HG03025 (cell line): ENCODE results near the gene KIF1B.
"Not testable (repeated sequence)": the region's sequence is repeated elsewhere in the genome, so short reads cannot be mapped to it uniquely, and the experiment has no call there.

Experiments
- ATAC-seq: cut with Tn5 transposase; IDR thresholded peaks from one replicate; pipeline ENCODE4 v1.9.1; 2021; ENCODE audit warnings: mild to moderate bottlenecking, moderate library complexity; ENCODE audit not compliant: unreplicated experiment, low FRiP score

KIF1B gene

DNA sequence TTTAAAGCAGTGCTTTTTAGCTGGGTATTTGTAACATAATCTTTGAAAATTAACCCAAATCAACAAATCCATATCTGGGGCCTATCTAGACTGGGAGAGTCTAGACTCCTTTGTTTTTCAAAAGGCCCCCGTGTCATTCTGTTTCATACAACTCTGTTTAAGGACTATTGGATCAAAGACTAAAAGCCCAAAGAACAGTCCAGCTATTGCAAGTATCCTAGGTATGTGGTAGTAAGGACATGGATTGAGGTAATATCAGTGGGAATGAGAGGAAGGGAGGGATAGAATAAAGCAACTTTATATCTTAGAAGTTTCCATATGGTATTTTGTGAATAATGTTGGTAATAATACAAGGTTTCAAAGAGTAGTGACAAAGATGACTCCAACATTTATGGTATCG, 18.2 kb downstream of the KIF1B start:
- no peak for ATAC-seq

DNA sequence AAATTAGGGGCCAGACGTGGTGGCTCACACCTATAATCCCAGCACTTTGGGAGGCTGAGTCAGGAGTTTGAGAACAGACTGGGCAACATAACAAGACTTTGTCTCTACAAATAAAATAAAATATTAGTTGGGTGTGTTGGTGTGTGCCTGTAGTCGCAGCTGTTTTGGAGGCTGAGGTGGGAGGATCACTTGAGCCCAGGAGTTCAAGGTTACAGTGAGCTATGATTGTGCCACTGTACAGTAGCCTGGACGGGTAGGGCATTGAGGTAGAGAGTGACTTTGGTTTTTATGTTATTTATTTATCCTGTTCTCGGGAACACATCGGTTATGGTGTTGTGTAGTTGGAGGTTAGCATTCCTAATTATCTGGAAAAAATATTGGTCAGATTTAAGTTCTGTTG, 19.5 kb downstream of the KIF1B start:
- no peak for ATAC-seq

DNA sequence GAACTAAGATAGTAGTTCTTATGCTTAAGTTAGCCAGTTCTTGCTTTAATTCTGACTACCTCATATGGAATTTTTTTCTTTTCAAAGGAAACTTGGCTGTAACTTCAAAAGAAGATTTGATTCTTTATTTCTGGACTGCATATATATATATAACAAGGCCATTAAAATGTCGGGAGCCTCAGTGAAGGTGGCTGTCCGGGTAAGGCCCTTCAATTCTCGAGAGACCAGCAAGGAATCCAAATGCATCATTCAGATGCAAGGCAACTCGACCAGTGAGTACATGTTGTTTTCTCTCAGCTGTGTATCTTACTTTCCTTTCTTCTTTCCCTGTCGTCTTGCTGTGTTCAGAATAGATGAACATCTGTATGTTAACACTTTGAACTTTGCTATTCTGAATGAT, 21.8 kb downstream of the KIF1B start:
- no peak for ATAC-seq

DNA sequence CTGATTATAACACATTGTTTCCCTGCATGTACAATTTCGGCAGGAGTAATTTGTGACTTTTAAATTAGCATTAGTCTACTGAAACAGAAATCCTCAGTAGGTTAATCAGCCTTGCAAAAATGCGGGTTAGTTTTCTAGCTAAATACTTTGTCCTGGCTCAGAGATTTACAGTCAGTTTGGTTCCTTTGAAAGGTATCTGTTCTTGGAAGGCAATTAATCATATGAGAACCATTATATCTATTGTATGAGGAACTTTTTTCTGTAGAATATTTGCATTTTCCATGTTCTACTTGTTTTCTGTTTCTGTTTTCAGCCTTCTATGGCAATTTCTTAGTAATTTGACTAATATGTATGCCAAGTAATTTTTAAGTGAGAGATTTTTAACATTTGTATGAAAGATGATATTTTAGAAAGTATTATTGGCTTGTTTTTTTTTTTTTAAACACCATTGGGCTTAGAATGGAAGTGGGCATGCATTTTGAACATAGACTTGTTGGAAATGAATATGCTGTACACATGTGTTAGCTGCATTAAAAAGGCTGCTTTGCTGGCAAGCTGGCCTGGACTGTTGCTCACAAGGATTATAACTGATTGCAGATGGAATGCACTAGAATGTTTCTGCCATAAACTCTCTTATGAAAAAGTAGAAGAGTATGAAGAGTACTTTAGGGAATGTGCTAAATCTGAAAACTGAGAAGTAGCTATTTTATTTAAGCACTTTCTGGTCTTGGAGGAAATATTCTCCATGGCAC, 26.2 kb downstream of the KIF1B start:
- ATAC-seq = no peak

DNA sequence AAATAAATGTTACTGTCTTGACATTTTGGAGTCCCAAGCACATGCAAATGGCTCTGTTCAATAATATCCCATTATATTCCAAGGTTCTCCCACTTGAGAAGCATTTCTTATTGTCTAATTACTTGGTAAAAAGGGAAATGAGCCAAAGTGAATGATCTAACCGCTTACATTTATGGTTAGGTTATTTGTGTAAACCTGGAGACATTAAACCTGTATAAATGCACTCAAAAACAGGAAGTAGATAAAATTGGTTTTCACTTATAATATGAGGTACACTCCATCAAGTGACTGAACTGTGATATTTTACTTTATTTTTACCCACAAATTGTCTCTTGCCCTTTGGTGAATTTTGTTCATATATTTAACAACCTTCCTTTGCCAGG, 26.8 kb downstream of the KIF1B start:
- ATAC-seq = no peak

GRCh38 chr1:10242135-10242534, 31.8 kb downstream of the KIF1B start:
- no peak for ATAC-seq

- no peak for ATAC-seq
Measured at GRCh38 chr1:10242811-10243210, 32.4 kb downstream of the KIF1B start.

- ATAC-seq = no peak
Measured at GRCh38 chr1:10245674-10246073, 35.3 kb downstream of the KIF1B start.

- ATAC-seq = no peak
Measured at GRCh38 chr1:10249808-10250457, 39.6 kb downstream of the KIF1B start.

DNA sequence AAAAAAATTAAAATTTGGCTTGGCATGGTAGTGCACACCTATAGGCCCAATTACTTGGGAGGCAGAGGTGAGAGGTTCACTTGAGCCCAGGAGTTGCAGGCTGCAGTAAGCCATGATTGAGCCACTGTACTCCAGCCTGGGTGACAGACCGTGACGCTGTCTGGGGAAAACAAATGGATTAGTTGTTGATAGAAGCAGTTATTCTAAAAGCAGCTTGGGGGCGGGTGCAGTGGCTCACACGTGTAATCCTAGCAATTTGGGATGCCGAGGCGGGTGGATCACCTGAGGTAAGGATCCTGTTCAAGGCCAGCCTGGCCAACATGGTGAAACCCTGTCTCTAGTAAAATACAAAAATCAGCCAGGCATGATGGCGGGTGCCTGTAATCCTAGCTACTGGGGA, 40.3 kb downstream of the KIF1B start:
- ATAC-seq = no peak

DNA sequence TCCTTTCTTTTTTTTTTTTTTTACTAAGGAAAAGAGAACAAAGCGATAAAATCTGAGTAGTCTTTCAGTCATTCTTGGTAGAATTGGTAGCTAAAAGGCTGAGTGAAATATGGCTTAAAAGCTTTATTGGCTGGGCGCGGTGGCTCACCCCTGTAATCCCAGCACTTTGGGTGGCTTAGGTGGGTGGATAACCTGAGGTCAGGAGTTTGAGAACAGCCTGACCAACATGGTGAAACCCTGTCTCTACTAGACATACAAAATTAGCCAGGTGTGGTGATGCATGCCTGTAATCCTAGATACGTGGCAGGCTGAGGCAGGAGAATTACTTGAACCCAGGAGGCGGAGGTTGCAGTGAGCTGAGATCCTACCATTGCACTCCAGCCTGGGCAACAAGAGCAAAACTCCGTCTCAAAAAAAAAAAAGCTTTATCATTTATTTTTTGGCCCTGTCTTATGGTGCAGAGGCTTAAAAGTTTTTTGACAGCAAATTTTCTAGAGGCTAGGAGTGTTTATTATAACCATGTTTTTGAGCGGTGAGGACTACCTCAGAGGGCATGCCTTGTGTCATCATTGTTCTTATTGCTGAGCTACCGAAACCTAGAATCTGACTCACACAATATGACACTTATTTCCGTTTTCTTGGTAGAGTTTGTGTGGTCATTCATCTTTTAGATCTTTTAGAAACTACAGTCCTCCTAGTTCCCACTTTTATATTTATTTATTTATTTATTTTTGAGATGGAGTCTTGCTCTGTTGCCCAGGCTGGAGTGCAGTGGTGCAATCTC, 41.1 kb downstream of the KIF1B start:
- not testable (repeated sequence) for ATAC-seq

GRCh38 chr1:10252508-10252907, 42.1 kb downstream of the KIF1B start:
- ATAC-seq = no peak

GRCh38 chr1:10253149-10253548, 42.8 kb downstream of the KIF1B start:
- no peak for ATAC-seq

- ATAC-seq = no peak
Measured at GRCh38 chr1:10253755-10254154, 43.4 kb downstream of the KIF1B start.

DNA sequence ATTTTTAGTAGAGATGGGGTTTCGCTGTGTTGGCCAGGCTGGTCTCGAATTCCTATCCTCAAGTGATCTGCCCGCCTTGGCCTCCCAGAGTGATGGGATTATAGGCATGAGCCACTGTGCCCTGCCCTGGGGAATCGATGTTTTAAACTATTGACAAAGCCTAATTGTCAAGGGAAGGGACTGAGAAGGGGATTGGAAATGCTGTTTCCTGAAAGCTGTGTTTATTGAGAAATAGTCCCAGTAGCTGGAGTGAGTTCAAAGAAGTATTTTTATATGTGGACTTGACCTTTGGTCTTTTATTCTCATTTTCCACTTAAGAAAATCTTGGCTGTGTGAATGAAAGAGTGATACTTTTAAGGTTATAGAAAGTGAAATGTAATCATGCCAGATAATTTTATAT, 47.5 kb downstream of the KIF1B start:
- no peak for ATAC-seq

DNA sequence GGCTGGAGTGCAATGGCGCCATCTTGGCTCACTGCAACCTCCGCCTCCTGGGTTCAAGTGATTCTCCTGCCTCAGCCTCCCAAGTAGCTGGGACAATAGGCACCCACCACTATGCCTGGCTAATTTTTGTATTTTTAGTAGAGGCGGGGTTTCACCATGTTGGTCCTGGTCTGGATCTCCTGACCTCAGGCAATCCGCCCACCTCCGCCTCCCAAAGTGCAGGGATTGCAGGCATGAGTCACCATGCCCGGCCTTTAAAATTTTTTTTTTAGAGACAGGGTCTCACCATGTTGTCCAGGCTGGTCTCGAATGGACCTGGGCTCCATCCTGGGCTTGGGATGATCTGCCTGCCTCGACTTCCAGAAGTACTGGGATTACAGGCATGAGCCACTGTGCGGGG, 49.2 kb downstream of the KIF1B start:
- ATAC-seq = not testable (repeated sequence)

DNA sequence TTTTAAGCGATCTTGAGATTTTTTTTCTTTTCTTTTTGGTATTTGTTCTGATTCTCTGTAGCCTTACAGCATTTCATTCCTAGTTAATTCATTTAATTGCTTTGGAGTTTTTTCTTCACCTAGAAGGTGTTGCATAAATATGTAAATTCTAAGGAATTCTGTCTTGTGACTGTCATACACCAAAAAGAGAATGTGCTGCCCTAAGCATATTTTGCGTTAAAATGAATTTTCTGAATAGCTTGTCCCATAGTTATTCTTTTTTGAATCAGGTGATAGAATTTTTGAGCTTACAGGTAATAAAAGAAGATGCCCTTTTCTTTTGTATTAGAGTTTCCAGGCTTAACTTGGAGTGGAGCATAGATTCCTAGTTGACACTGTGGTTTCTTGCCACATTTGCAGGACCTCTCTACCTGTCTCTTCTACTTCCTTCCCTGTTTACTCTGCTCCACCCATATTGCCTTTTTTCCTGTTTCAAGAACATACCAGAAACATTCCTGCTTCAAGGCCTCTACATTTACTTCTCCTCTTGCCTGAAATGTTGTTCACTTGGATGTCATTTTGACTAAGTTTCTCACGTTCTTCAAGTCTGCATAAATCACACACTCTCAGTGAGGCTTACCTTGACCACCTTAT, 53.2 kb downstream of the KIF1B start:
- ATAC-seq = no peak

GRCh38 chr1:10265027-10265426, 54.7 kb downstream of the KIF1B start:
- no peak for ATAC-seq

DNA sequence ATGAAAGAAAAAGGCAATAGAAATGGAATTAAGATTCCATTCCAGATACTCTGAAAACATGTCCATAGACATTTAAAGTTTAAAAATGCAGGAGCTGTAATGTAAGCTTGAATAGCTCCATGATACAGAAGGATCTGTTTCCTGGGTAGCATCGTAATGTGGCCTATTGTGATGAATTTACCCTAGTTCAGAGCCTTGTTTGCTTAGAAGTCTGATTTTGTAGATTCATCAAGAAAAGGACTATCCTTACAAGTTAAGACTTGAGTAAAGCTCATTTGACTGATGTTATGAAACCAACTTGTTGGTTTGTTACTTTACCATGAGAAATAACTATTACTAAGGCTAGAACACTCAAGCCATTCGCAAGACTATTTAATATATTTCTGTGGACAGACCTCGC, 55.5 kb downstream of the KIF1B start:
- ATAC-seq = no peak

- ATAC-seq = no peak
Measured at GRCh38 chr1:10267319-10267718, 56.9 kb downstream of the KIF1B start.

- ATAC-seq = no peak
Measured at GRCh38 chr1:10267921-10268320, 57.6 kb downstream of the KIF1B start.
